H9 (cell line): Measurements from ENCODE around the gene C10orf95. TPM values are rescaled to one million over a fixed set of nuclear protein-coding genes. Genes with fewer than 3 reads are reported as not detected.

Experiments used
- DNase-seq: peaks from one replicate; pipeline ENCODE4 v3.0.0-alpha.2; 2017
- H2AFZ ChIP-seq: one replicate; pipeline ENCODE4 v1.6.1; 2013; ENCODE audit warnings: mild to moderate bottlenecking, low read length, control low read depth, moderate library complexity
- H2AK5ac ChIP-seq: 2 replicates; pipeline ENCODE4 v1.6.1; 2013; ENCODE audit warnings: low read length, control low read depth, mixed read lengths; ENCODE audit not compliant: insufficient read length
- H2BK120ac ChIP-seq: one replicate; pipeline ENCODE4 v1.6.1; 2013; ENCODE audit warnings: low read depth, mild to moderate bottlenecking, low read length, control low read depth, inconsistent platforms; ENCODE audit not compliant: poor library complexity, severe bottlenecking
- H2BK12ac ChIP-seq: 2 replicates; pipeline ENCODE4 v1.6.1; 2013; ENCODE audit warnings: low read length, control low read depth, mixed read lengths, low read depth; ENCODE audit not compliant: insufficient read length
- H2BK15ac ChIP-seq: 2 replicates; pipeline ENCODE4 v1.6.1; 2013; ENCODE audit warnings: low read depth, low read length, control low read depth
- H2BK20ac ChIP-seq: one replicate; pipeline ENCODE4 v1.6.1; 2013; ENCODE audit warnings: low read depth, mild to moderate bottlenecking, low read length, control low read depth, inconsistent platforms; ENCODE audit not compliant: poor library complexity, severe bottlenecking
- H2BK5ac ChIP-seq: 2 replicates; pipeline ENCODE4 v1.6.1; 2013; ENCODE audit warnings: low read length, control low read depth, mixed read lengths; ENCODE audit not compliant: insufficient read length
- H3K14ac ChIP-seq: 2 replicates; pipeline ENCODE4 v1.6.1; 2013; ENCODE audit warnings: low read length, control low read depth; ENCODE audit not compliant: insufficient read depth
- H3K18ac ChIP-seq: 2 replicates; pipeline ENCODE4 v1.6.1; 2013; ENCODE audit warnings: low read depth, mild to moderate bottlenecking, mixed read lengths, low read length, control low read depth; ENCODE audit not compliant: insufficient read length
- H3K23ac ChIP-seq: 2 replicates; pipeline ENCODE4 v1.6.1; 2013; ENCODE audit warnings: low read length, control low read depth, mixed read lengths, low read depth; ENCODE audit not compliant: insufficient read length
- H3K23me2 ChIP-seq: 2 replicates; pipeline ENCODE4 v1.6.1; 2013; ENCODE audit warnings: low read depth, mild to moderate bottlenecking, mixed read lengths, low read length, control low read depth; ENCODE audit not compliant: insufficient read length, poor library complexity, severe bottlenecking
- H3K27ac ChIP-seq: 2 replicates; pipeline ENCODE4 v1.5.1; 2013; ENCODE audit warnings: low read length, control low read depth, mixed read lengths, low read depth; ENCODE audit not compliant: insufficient read length
- H3K27me3 ChIP-seq: 2 replicates; pipeline ENCODE4 v1.6.1; 2013; ENCODE audit warnings: low read length, control low read depth, inconsistent platforms; ENCODE audit not compliant: insufficient read depth
- H3K4ac ChIP-seq: 2 replicates; pipeline ENCODE4 v1.6.1; 2013; ENCODE audit warnings: low read depth, mild to moderate bottlenecking, control low read depth, inconsistent platforms, low read length, moderate library complexity
- H3K4me1 ChIP-seq: 2 replicates; pipeline ENCODE4 v1.6.1; 2013; ENCODE audit warnings: low read length, control low read depth, inconsistent platforms; ENCODE audit not compliant: insufficient read depth
- H3K4me2 ChIP-seq: 2 replicates; pipeline ENCODE4 v1.6.1; 2013; ENCODE audit warnings: low read length, control low read depth, mixed read lengths; ENCODE audit not compliant: insufficient read length, insufficient read depth
- H3K56ac ChIP-seq: 2 replicates; pipeline ENCODE4 v1.6.1; 2013; ENCODE audit warnings: low read depth, mild to moderate bottlenecking, mixed read lengths, low read length, control low read depth; ENCODE audit not compliant: insufficient read length
- H3K79me1 ChIP-seq: 2 replicates; pipeline ENCODE4 v1.6.1; 2013; ENCODE audit warnings: low read depth, mild to moderate bottlenecking, moderate library complexity, low read length, control low read depth, inconsistent platforms; ENCODE audit not compliant: insufficient read depth, poor library complexity, severe bottlenecking
- H3K79me2 ChIP-seq: 2 replicates; pipeline ENCODE4 v1.6.1; 2013; ENCODE audit warnings: low read length, control low read depth, inconsistent platforms; ENCODE audit not compliant: insufficient read depth
- H3K9ac ChIP-seq: 2 replicates; pipeline ENCODE4 v1.6.1; 2013; ENCODE audit warnings: low read length, control low read depth, mixed read lengths; ENCODE audit not compliant: insufficient read length; ENCODE audit errors: extremely low read depth
- H3K9me3 ChIP-seq: one replicate; pipeline ENCODE4 v1.6.1; 2013; ENCODE audit warnings: low read depth, low read length, inconsistent platforms; ENCODE audit not compliant: control insufficient read depth
- H3T11ph ChIP-seq: one replicate; pipeline ENCODE4 v1.6.1; 2013; ENCODE audit warnings: mild to moderate bottlenecking, low read length, control low read depth, inconsistent platforms
- H4K20me1 ChIP-seq: one replicate; pipeline ENCODE4 v1.6.1; 2013; ENCODE audit not compliant: control insufficient read depth, insufficient read length, insufficient read depth
- H4K5ac ChIP-seq: 2 replicates; pipeline ENCODE4 v1.6.1; 2013; ENCODE audit warnings: low read depth, mild to moderate bottlenecking, mixed read lengths, low read length, control low read depth; ENCODE audit not compliant: insufficient read length
- H4K8ac ChIP-seq: replicated peaks from 2 replicates; pipeline ENCODE4 v1.6.1; 2013; ENCODE audit warnings: low read length, control low read depth, mixed read lengths, low read depth; ENCODE audit not compliant: insufficient read length
- H4K91ac ChIP-seq: 2 replicates; pipeline ENCODE4 v1.6.1; 2013; ENCODE audit warnings: low read depth, mild to moderate bottlenecking, moderate library complexity, mixed read lengths, low read length, control low read depth; ENCODE audit not compliant: insufficient read length
- H3K27ac Mint-ChIP-seq, 3 experiments: 2 replicates in 2 of 3; 3 replicates in 1 of 3; pipeline ENCODE4 v1.8.0; 2020 to 2021; ENCODE audit warnings: mixed read lengths in 3 of 3, mild to moderate bottlenecking in 1 of 3, moderate library complexity in 1 of 3
- H3K27me3 Mint-ChIP-seq: 2 replicates; pipeline ENCODE4 v1.8.0; 2021; ENCODE audit warnings: low read depth, mild to moderate bottlenecking, moderate library complexity, mixed read lengths
- H3K36me3 Mint-ChIP-seq, 3 experiments: 2 replicates in 2 of 3; 3 replicates in 1 of 3; pipeline ENCODE4 v1.8.0; 2020 to 2021; ENCODE audit warnings: low read depth in 3 of 3, mixed read lengths in 3 of 3; ENCODE audit not compliant: insufficient read depth in 1 of 3
- H3K4me1 Mint-ChIP-seq, 2 experiments: 2 replicates each; pipeline ENCODE4 v1.8.0; 2020; ENCODE audit warnings: mixed read lengths in 2 of 2
- H3K4me3 Mint-ChIP-seq, 2 experiments: 2 replicates in 1 of 2; 3 replicates in 1 of 2; pipeline ENCODE4 v1.8.0; 2020 to 2021; ENCODE audit warnings: mild to moderate bottlenecking in 2 of 2, mixed read lengths in 2 of 2, moderate library complexity in 1 of 2
- H3K9me3 Mint-ChIP-seq, 2 experiments: 2 replicates in 1 of 2; 3 replicates in 1 of 2; pipeline ENCODE4 v1.8.0; 2020; ENCODE audit warnings: mild to moderate bottlenecking in 2 of 2, mixed read lengths in 2 of 2, moderate library complexity in 1 of 2
- WGBS: extraction: QIAGEN DNeasy Blood & Tissue Kit; methylation state at CpG from one replicate; pipeline ENCODE4 v1.1.7; 2013; ENCODE audit warnings: missing lambda C conversion rate, low lambda C conversion rate, mixed read lengths; ENCODE audit not compliant: insufficient read length; ENCODE audit errors: extremely low coverage; 5-methylcytosine and 5-hydroxymethylcytosine counted together
- total RNA-seq: library from RNA; stranded (reverse); gene quantifications from 2 replicates; pipeline ENCODE4 v1.2.1, GENCODE V29; 2021
- TF ChIP-seq, protein P1 (sequence below): fragments of 200-600 bp; sonication (generic); conservative IDR thresholded peaks from 3 replicates; pipeline ENCODE4 v1.8.0; 2021; ENCODE audit warnings: antibody characterized with exemption, mild to moderate bottlenecking

Gene C10orf95
- total RNA-seq, 1 experiment from 2014 or later, result not detected

DNA sequence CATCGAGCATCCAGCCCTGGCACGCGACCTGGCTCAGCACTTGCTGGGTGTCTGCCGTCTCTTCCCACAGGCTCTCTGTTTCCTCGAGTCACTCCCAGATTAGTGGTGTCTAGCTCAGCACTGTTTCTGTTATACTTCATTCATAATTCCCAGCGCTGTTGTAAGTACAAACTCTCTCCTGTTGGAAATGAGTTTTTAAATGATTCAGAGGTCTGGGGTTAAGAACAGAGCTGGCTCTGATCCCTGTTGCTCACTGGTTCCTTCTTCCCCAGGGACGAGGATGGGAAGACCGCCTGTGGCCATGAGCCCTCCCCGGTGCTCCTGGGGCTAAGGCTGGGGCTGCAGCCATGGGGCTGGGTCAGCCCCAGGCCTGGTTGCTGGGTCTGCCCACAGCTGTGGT is 17.3 kb upstream of the C10orf95 start:
- Histone ChIP-seq H3K79me2 (no peaks in the 10 kb centered on the region), H3K9me3 (no peaks in the 10 kb centered on the region), H3K4me1 (no peaks in the 10 kb centered on the region; the same call in 1 of the 2 replicates), H3K4ac (no peak overlapping the region), H2BK5ac (no peak overlapping the region), H3K23me2 (no peaks in the 10 kb centered on the region), H2BK15ac (no peak overlapping the region), H3K56ac (no peak overlapping the region), H3K14ac (no peak overlapping the region), H3K79me1 (no peaks in the 10 kb centered on the region), H2BK12ac (no peak overlapping the region), H3K27ac (no peak overlapping the region), H3K18ac (no peak overlapping the region), H4K20me1 (no peaks in the 10 kb centered on the region), H3K9ac (no peak overlapping the region), H3K4me2 (no peak overlapping the region), H2BK120ac (no peak overlapping the region), H4K5ac (no peak overlapping the region), H3K27me3 (no peaks in the 10 kb centered on the region), H3T11ph (no peak overlapping the region), H4K8ac (no peak overlapping the region), H2BK20ac (no peak overlapping the region), H4K91ac (no peak overlapping the region), H2AK5ac (no peak overlapping the region), H2AFZ (no peak overlapping the region), H3K23ac (no peak overlapping the region)
- Mint-ChIP-seq H3K4me3 (no peak overlapping the region), H3K27ac (no peak overlapping the region), H3K36me3 (peaks cover 4 to 12% (median 8%) of the 10 kb centered on the region in 3 experiments; a peak in 6 of 7 replicates), H3K4me1 (peaks cover 8 to 9% of the 10 kb centered on the region in 2 experiments), H3K9me3 (no peaks in the 10 kb centered on the region), H3K27me3 (peaks cover 1% of the 10 kb centered on the region; the same call in 1 of the 2 replicates)
- no CpG with 5 or more reads among the region's 9 CpGs for WGBS
- TF ChIP-seq, protein P1, sequence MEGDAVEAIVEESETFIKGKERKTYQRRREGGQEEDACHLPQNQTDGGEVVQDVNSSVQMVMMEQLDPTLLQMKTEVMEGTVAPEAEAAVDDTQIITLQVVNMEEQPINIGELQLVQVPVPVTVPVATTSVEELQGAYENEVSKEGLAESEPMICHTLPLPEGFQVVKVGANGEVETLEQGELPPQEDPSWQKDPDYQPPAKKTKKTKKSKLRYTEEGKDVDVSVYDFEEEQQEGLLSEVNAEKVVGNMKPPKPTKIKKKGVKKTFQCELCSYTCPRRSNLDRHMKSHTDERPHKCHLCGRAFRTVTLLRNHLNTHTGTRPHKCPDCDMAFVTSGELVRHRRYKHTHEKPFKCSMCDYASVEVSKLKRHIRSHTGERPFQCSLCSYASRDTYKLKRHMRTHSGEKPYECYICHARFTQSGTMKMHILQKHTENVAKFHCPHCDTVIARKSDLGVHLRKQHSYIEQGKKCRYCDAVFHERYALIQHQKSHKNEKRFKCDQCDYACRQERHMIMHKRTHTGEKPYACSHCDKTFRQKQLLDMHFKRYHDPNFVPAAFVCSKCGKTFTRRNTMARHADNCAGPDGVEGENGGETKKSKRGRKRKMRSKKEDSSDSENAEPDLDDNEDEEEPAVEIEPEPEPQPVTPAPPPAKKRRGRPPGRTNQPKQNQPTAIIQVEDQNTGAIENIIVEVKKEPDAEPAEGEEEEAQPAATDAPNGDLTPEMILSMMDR, result no peak
- no peak for DNase-seq
